Measurements from ENCODE around the gene ADISSP.

ADISSP gene

DNA sequence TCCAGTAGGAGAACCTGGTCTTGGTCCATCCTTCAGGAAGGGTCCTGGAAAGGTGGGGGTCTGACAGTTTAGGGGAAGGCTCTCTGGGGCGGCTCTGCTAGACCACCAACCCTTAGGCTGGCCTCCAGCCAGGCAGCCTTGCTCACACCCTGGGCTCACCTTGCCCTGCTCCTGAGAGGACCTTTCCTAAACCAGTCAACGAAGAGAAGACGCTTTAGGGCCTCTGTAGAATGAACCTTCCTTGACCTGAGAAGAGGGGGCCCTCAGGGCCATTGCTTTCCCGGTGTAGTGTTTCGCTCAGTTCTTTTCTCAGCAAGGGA, 29.6 kb upstream of the ADISSP start:
- Histone ChIP-seq H3K27ac (ENCODE audit: extremely low read depth, low read depth, low read length) (peak overlapping the region; percentile 92), H3K4me1 (ENCODE audit: control insufficient read depth, insufficient read depth, low read length) (peaks cover 12% of the 10 kb centered on the region), H3K4me3 (ENCODE audit: low read depth, low read length) (peak overlapping the region; percentile 83), H3K36me3 (ENCODE audit: control insufficient read depth in 2 of 2, insufficient read depth in 1 of 2, low read length in 2 of 2) (peaks cover 7 to 49% of the 10 kb centered on the region in 2 experiments; a peak in 2 of 3 replicates), H3K9me3 (ENCODE audit: control insufficient read depth, insufficient read depth, low read depth, low read length) (no peaks in the 10 kb centered on the region)
- TF ChIP-seq ZNF660 (tag by site-specific recombination; IDR thresholded peaks at IDR 0.05) (no peak), ZFP37 (tag by site-specific recombination; IDR thresholded peaks at IDR 0.05) (no peak), ZSCAN23 (tag by site-specific recombination; IDR thresholded peaks at IDR 0.05) (no peak), ZNF341 (tag by site-specific recombination; IDR thresholded peaks at IDR 0.05; ENCODE audit: low read depth) (no peak), ZBTB48 (tag by site-specific recombination; IDR thresholded peaks at IDR 0.05) (no peak), ZNF654 (tag by site-specific recombination; IDR thresholded peaks at IDR 0.05; ENCODE audit: low read depth) (no peak), ZNF366 (tag by site-specific recombination; conservative IDR thresholded peaks at IDR 0.05) (no peak), ZNF621 (tag by site-specific recombination; IDR thresholded peaks at IDR 0.05) (no peak)
- TF ChIP-seq, protein P1, sequence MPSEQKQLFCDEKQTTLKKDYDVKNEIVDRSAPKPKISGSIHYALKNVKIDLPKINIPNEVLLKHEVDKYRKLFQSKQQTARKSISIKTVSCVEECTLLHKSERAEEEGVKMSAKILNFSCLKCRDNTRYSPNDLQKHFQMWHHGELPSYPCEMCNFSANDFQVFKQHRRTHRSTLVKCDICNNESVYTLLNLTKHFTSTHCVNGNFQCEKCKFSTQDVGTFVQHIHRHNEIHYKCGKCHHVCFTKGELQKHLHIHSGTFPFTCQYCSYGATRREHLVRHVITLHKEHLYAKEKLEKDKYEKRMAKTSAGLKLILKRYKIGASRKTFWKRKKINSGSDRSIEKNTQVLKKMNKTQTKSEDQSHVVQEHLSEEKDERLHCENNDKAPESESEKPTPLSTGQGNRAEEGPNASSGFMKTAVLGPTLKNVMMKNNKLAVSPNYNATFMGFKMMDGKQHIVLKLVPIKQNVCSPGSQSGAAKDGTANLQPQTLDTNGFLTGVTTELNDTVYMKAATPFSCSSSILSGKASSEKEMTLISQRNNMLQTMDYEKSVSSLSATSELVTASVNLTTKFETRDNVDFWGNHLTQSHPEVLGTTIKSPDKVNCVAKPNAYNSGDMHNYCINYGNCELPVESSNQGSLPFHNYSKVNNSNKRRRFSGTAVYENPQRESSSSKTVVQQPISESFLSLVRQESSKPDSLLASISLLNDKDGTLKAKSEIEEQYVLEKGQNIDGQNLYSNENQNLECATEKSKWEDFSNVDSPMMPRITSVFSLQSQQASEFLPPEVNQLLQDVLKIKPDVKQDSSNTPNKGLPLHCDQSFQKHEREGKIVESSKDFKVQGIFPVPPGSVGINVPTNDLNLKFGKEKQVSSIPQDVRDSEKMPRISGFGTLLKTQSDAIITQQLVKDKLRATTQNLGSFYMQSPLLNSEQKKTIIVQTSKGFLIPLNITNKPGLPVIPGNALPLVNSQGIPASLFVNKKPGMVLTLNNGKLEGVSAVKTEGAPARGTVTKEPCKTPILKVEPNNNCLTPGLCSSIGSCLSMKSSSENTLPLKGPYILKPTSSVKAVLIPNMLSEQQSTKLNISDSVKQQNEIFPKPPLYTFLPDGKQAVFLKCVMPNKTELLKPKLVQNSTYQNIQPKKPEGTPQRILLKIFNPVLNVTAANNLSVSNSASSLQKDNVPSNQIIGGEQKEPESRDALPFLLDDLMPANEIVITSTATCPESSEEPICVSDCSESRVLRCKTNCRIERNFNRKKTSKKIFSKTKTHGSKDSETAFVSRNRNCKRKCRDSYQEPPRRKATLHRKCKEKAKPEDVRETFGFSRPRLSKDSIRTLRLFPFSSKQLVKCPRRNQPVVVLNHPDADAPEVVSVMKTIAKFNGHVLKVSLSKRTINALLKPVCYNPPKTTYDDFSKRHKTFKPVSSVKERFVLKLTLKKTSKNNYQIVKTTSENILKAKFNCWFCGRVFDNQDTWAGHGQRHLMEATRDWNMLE (tag by site-specific recombination; conservative IDR thresholded peaks at IDR 0.05; ENCODE audit: low read depth): no peak
- TF ChIP-seq, protein P2, sequence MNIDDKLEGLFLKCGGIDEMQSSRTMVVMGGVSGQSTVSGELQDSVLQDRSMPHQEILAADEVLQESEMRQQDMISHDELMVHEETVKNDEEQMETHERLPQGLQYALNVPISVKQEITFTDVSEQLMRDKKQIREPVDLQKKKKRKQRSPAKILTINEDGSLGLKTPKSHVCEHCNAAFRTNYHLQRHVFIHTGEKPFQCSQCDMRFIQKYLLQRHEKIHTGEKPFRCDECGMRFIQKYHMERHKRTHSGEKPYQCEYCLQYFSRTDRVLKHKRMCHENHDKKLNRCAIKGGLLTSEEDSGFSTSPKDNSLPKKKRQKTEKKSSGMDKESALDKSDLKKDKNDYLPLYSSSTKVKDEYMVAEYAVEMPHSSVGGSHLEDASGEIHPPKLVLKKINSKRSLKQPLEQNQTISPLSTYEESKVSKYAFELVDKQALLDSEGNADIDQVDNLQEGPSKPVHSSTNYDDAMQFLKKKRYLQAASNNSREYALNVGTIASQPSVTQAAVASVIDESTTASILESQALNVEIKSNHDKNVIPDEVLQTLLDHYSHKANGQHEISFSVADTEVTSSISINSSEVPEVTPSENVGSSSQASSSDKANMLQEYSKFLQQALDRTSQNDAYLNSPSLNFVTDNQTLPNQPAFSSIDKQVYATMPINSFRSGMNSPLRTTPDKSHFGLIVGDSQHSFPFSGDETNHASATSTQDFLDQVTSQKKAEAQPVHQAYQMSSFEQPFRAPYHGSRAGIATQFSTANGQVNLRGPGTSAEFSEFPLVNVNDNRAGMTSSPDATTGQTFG (tag by site-specific recombination; IDR thresholded peaks at IDR 0.05; ENCODE audit: borderline replicate concordance): no peak
- TF ChIP-seq, protein P3, sequence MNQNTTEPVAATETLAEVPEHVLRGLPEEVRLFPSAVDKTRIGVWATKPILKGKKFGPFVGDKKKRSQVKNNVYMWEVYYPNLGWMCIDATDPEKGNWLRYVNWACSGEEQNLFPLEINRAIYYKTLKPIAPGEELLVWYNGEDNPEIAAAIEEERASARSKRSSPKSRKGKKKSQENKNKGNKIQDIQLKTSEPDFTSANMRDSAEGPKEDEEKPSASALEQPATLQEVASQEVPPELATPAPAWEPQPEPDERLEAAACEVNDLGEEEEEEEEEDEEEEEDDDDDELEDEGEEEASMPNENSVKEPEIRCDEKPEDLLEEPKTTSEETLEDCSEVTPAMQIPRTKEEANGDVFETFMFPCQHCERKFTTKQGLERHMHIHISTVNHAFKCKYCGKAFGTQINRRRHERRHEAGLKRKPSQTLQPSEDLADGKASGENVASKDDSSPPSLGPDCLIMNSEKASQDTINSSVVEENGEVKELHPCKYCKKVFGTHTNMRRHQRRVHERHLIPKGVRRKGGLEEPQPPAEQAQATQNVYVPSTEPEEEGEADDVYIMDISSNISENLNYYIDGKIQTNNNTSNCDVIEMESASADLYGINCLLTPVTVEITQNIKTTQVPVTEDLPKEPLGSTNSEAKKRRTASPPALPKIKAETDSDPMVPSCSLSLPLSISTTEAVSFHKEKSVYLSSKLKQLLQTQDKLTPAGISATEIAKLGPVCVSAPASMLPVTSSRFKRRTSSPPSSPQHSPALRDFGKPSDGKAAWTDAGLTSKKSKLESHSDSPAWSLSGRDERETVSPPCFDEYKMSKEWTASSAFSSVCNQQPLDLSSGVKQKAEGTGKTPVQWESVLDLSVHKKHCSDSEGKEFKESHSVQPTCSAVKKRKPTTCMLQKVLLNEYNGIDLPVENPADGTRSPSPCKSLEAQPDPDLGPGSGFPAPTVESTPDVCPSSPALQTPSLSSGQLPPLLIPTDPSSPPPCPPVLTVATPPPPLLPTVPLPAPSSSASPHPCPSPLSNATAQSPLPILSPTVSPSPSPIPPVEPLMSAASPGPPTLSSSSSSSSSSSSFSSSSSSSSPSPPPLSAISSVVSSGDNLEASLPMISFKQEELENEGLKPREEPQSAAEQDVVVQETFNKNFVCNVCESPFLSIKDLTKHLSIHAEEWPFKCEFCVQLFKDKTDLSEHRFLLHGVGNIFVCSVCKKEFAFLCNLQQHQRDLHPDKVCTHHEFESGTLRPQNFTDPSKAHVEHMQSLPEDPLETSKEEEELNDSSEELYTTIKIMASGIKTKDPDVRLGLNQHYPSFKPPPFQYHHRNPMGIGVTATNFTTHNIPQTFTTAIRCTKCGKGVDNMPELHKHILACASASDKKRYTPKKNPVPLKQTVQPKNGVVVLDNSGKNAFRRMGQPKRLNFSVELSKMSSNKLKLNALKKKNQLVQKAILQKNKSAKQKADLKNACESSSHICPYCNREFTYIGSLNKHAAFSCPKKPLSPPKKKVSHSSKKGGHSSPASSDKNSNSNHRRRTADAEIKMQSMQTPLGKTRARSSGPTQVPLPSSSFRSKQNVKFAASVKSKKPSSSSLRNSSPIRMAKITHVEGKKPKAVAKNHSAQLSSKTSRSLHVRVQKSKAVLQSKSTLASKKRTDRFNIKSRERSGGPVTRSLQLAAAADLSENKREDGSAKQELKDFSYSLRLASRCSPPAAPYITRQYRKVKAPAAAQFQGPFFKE (tag by site-specific recombination; IDR thresholded peaks at IDR 0.05; ENCODE audit: borderline replicate concordance): no peak
- TF ChIP-seq, protein P4, sequence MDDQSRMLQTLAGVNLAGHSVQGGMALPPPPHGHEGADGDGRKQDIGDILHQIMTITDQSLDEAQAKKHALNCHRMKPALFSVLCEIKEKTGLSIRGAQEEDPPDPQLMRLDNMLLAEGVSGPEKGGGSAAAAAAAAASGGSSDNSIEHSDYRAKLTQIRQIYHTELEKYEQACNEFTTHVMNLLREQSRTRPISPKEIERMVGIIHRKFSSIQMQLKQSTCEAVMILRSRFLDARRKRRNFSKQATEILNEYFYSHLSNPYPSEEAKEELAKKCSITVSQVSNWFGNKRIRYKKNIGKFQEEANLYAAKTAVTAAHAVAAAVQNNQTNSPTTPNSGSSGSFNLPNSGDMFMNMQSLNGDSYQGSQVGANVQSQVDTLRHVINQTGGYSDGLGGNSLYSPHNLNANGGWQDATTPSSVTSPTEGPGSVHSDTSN (CRISPR knock-in tag; IDR thresholded peaks at IDR 0.05): no peak
- TF ChIP-seq, protein P5, sequence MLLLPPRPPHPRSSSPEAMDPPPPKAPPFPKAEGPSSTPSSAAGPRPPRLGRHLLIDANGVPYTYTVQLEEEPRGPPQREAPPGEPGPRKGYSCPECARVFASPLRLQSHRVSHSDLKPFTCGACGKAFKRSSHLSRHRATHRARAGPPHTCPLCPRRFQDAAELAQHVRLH (tag by site-specific recombination; IDR thresholded peaks at IDR 0.05): no peak
- POLR2A ChIA-PET: interaction anchor here (2.8 kb wide), 1 partner anchor 23 kb away, joined by 40 read pairs; the partner anchor contains the start of gene AP5S1
- CTCF ChIA-PET: no interaction called here
